ENCODE data around the gene LGR6.

The LGR6 gene

DNA sequence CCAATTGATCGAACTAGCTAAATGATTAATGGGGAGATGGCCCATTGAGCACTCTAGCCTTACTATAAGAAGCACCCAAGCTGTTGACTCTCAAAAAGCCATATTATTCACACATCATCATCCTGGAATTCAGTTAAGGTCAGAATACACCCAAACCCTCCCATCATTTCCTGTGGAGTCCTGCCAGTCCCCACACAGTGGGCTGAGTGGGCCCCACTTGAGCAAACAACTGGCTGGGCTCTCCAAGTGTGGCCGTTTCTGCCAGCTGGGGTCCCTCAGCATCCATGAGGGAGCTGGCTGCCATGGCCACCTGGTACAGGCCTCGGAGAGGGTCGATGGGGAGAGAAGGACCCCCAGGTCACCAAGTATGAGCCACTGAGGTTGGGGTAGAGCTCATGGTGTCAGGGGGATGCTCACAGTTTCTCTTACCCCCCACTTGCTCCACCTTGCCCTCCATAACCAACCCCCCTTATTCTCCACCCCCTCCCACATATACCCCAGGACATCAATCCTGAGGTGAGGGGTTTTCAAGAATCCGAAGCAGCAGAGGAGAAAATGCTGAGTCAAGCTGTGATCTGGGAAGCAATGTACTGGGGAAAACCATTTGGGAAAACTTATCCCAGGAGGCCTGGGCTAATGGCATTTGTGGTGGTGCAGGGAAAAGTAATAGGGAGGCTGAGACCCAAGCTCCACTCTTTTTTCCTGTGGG is 87.9 kb downstream of the LGR6 start:
- H3K9me3 Mint-ChIP-seq = no peaks in the 10 kb centered on the region
- no peak for DNase-seq (ENCODE audit: low spot score)

DNA sequence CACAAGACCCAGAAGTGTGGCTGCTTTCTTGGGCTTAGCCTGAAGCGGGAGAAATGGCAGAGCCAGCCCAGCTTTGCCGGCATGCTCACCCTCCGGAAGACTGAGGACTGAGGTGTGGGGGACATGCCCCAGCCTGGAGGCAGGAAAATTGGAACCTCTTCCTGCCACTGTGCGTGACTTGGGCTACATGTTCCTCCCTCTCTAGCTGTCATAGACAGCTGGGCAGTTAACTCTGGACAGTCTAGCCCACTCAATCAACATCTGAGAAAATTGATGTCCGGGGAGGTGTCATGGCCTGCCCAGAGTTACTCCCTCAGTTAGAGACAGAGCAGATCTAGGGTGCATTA is 88.4 kb downstream of the LGR6 start:
- Mint-ChIP-seq H3K4me1 (ENCODE audit: low read depth) (peaks cover 5% of the 10 kb centered on the region), H3K9me3 (no peaks in the 10 kb centered on the region), H3K36me3 (ENCODE audit: low read depth) (no peaks in the 10 kb centered on the region), H3K27me3 (ENCODE audit: low read depth) (peaks cover 23% of the 10 kb centered on the region), H3K4me3 (no peak overlapping the region), H3K27ac (no peak overlapping the region)
- DNase-seq (ENCODE audit: low spot score) = no peak

More for the DNA sequence above, 87.9 kb downstream of the LGR6 start:
- Mint-ChIP-seq H3K36me3 (ENCODE audit: low read depth) (no peaks in the 10 kb centered on the region), H3K27ac (no peak overlapping the region), H3K4me1 (ENCODE audit: low read depth) (peaks cover 5% of the 10 kb centered on the region), H3K27me3 (ENCODE audit: low read depth) (peaks cover 23% of the 10 kb centered on the region), H3K4me3 (no peak overlapping the region)

DNA sequence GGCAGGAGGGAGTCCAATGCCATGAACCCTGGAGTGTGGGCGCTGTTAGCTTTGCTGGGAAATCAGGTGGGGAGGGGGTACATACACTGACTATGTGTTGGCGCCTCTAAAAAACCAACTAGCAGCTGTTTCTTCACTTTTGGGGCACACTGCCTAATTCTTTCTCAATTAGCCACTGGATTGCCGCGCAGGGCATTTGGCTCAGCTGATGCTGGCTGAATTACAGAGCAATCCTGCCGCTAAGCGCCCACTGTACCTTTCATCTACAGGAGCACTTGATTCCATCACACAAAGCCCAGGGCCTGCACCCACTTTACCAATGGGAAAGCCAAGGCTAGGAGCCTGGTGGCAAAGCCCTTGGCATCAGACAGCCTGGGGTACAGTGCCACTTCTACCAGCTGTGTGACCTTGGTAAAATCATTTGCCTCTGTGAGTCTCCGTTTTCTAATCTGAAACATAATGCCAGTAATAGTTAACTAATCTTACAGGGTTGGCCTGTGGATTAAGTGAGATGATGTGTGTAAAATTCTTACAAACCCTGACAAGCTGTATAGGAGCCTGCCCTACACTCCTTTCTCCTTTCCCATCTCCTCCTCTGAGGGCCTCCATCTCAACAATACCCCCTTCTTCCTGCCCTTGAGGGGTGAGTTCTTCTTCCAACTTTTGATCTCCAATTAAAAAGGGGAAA is 89.1 kb downstream of the LGR6 start:
- H3K27ac Mint-ChIP-seq = no peak overlapping the region
- H3K4me1 Mint-ChIP-seq (ENCODE audit: low read depth) = peaks cover 5% of the 10 kb centered on the region
- H3K9me3 Mint-ChIP-seq = no peaks in the 10 kb centered on the region
- DNase-seq (ENCODE audit: low spot score) = no peak
- no peaks in the 10 kb centered on the region for H3K36me3 Mint-ChIP-seq (ENCODE audit: low read depth)
- H3K27me3 Mint-ChIP-seq (ENCODE audit: low read depth) = peaks cover 28% of the 10 kb centered on the region
- no peak overlapping the region for H3K4me3 Mint-ChIP-seq

DNA sequence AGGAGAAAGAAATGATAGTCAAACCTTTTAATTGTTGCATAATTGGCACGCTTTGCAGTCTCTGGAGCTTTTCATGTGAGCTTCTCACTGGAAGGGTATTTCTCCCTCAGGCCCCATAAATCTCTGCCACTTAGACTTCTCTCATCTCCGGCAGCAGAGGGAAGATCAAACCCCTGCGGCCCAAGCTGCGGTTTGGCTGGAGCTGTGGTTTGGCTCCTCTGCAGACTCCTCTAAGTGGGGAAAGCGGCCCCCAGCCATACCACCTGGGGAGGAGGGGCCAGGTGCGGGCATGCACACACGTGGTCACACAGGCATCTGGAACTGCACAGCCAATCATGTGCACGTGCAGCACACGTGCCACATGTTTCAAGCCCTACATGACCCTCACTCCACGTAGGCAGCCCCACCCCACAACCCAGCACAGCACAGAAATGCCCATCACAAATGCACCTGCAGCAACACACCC is 89.8 kb downstream of the LGR6 start:
- no peak overlapping the region for H3K4me3 Mint-ChIP-seq
- H3K4me1 Mint-ChIP-seq (ENCODE audit: low read depth) = peaks cover 5% of the 10 kb centered on the region
- no peak overlapping the region for H3K27ac Mint-ChIP-seq
- peaks cover 34% of the 10 kb centered on the region for H3K27me3 Mint-ChIP-seq (ENCODE audit: low read depth)
- no peaks in the 10 kb centered on the region for H3K9me3 Mint-ChIP-seq
- no peaks in the 10 kb centered on the region for H3K36me3 Mint-ChIP-seq (ENCODE audit: low read depth)
- DNase-seq (ENCODE audit: low spot score) = no peak

DNA sequence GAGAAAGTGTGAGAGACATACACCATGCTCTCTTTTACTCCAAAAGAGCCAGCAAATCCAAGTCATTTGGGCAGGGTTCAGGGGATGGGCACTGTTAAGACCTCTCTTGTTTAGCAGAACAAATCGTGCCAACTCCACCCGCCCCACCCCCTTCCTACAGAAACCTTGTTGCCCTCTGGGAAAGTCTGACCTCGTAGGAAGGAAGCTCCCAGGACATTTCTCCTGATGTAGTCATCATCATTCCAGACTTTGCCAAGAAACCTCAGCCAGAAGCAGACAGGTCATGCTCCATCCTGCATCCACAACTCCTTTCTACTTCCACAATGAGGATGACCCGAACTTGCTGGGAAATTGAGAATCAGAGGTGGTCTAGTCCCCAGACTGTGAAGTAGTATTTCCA is 90.4 kb downstream of the LGR6 start:
- H3K27ac Mint-ChIP-seq = no peak overlapping the region

DNA sequence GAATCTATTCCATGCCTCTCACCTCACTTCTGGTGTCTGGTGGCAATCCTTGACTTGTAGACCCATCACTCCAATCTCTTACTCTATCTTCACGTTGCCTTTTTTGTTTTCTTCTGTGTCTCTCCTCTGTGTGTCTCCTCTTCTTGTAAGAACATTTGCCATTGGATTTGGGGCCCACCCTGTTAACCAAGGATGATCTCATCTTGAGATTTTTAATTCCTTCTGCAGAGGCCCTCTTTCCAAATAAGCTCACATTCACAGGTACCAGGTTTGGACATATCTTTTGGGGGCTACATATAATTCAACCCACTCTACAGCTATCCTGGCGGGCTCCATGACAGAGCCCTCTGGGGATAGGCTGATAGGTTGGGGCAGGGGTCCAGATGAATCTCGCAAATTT is 92.3 kb downstream of the LGR6 start:
- peaks cover 39% of the 10 kb centered on the region for H3K27me3 Mint-ChIP-seq (ENCODE audit: low read depth)
- no peaks in the 10 kb centered on the region for H3K36me3 Mint-ChIP-seq (ENCODE audit: low read depth)
- DNase-seq (ENCODE audit: low spot score) = no peak
- peaks cover 5% of the 10 kb centered on the region for H3K4me1 Mint-ChIP-seq (ENCODE audit: low read depth)
- H3K4me3 Mint-ChIP-seq = no peak overlapping the region
- H3K27ac Mint-ChIP-seq = no peak overlapping the region
- no peaks in the 10 kb centered on the region for H3K9me3 Mint-ChIP-seq

More for the DNA sequence above, 90.4 kb downstream of the LGR6 start:
- Mint-ChIP-seq H3K9me3 (no peaks in the 10 kb centered on the region), H3K27me3 (ENCODE audit: low read depth) (peaks cover 38% of the 10 kb centered on the region), H3K4me3 (no peak overlapping the region), H3K4me1 (ENCODE audit: low read depth) (peaks cover 5% of the 10 kb centered on the region), H3K36me3 (ENCODE audit: low read depth) (no peaks in the 10 kb centered on the region)
- no peak for DNase-seq (ENCODE audit: low spot score)

DNA sequence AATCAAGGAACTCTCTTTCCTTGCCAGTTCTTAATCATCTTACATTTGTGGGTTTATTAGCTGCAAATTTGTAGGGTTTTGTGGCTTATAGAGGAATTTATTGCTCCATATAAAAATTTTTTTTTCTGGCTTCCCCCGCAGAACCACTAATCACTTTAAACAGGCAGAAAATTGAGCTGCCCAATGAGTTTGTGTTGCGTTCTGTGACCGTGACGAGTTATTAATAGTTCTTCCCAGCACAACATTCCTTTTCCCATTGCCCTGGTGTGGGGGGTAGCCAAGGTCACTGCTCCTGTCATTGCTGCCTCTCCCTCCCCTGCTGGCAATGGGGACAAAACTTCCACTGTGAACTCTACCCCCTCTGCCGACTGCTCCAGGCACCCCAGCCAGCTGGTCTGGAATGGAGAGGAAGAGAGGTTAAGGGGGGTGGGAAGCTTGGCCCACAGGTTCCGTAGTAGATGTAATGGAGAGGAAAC is 93.1 kb downstream of the LGR6 start:
- DNase-seq (ENCODE audit: low spot score) = no peak
- Mint-ChIP-seq H3K27me3 (ENCODE audit: low read depth) (peaks cover 39% of the 10 kb centered on the region), H3K9me3 (no peaks in the 10 kb centered on the region), H3K36me3 (ENCODE audit: low read depth) (no peaks in the 10 kb centered on the region), H3K27ac (no peak overlapping the region), H3K4me1 (ENCODE audit: low read depth) (peaks cover 5% of the 10 kb centered on the region), H3K4me3 (no peak overlapping the region)

DNA sequence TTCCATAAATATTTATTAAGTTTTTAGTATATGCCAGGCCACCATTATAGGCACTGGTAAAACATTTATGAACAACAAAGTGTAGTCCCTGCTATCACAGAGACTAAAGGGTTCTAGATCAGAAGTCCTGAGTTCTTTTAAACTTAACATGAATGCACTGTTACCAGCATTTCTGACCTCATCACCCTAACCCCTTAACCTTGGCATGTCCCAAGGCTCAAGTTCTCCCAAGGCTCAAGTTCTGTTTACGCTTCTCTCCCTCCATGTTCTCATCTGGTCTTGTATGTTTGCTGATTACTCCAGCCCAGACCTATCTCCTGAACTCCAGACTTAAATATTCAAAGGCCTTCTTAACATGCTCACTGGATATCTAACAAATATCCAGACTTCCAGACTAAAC is 93.6 kb downstream of the LGR6 start:
- no peak overlapping the region for H3K27ac Mint-ChIP-seq
- no peak for DNase-seq (ENCODE audit: low spot score)
- H3K9me3 Mint-ChIP-seq = no peaks in the 10 kb centered on the region
- no peak overlapping the region for H3K4me3 Mint-ChIP-seq
- peaks cover 43% of the 10 kb centered on the region for H3K27me3 Mint-ChIP-seq (ENCODE audit: low read depth)
- peaks cover 5% of the 10 kb centered on the region for H3K4me1 Mint-ChIP-seq (ENCODE audit: low read depth)
- no peaks in the 10 kb centered on the region for H3K36me3 Mint-ChIP-seq (ENCODE audit: low read depth)

DNA sequence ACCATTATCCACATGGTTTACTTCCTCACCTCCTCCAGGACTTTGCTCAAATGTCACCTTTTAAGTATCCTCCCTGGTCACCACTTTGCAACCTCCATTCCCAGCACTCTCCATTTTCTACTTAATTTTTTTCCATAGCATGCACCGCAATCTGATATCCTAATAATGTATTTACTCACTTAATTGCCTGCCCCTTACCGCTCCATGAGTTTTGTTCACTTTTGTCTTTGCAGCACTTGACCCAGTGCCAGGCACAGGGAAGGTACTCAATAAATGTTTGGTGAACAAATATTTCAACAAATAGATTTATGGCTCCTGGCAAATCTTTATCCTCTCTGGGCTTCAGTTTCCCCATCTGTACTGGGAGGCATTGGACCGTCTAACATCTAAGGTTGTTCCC is 94.6 kb downstream of the LGR6 start:
- Mint-ChIP-seq H3K4me1 (ENCODE audit: low read depth) (peaks cover 5% of the 10 kb centered on the region), H3K36me3 (ENCODE audit: low read depth) (no peaks in the 10 kb centered on the region), H3K9me3 (no peaks in the 10 kb centered on the region), H3K27ac (no peak overlapping the region), H3K4me3 (no peak overlapping the region), H3K27me3 (ENCODE audit: low read depth) (peaks cover 40% of the 10 kb centered on the region)
- no peak for DNase-seq (ENCODE audit: low spot score)

DNA sequence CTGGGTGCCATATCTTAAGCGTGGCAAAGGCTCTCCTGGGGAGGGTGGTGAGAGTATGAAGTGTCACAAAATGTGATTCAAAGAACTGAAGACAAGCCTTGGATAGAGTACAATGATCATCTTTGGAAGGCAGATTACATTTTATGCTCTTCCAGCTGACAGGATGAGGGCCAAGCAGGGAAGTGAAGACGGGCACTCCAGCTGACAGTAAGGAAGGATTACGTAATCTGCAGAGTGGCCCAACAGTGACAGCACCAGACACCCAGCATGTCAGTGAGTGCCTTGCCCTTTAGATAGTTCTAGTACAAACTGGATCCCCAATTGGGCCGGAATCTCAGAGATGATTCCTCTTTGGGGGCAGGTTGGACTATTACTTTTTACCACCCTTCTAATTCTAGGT is 95.4 kb downstream of the LGR6 start:
- H3K27me3 Mint-ChIP-seq (ENCODE audit: low read depth) = peaks cover 37% of the 10 kb centered on the region
- H3K27ac Mint-ChIP-seq = no peak overlapping the region
- no peak for DNase-seq (ENCODE audit: low spot score)
- H3K36me3 Mint-ChIP-seq (ENCODE audit: low read depth) = no peaks in the 10 kb centered on the region
- no peaks in the 10 kb centered on the region for H3K9me3 Mint-ChIP-seq
- H3K4me3 Mint-ChIP-seq = no peak overlapping the region
- no peaks in the 10 kb centered on the region for H3K4me1 Mint-ChIP-seq (ENCODE audit: low read depth)

DNA sequence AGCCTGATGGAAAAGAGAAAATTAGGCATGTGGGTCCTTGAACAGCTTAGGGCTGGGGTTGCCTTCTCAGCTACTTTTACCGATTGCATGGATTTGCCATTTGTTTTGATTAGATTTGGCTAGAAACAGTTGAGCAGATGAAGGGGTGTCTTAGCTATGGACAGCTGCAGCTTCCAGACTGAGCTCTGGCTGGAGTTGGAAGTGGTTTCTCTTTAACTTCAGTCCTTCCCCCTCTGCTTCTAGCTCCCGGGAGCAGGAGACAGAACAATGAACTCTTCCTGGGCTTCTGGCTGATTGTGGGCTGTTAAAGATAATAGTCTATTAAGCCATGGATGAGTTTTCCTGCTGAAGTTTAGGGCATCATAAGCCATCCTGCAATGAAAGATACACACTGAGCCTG is 97.4 kb downstream of the LGR6 start:
- Mint-ChIP-seq H3K4me1 (ENCODE audit: low read depth) (peaks cover 8% of the 10 kb centered on the region), H3K4me3 (no peak overlapping the region), H3K27me3 (ENCODE audit: low read depth) (peaks cover 31% of the 10 kb centered on the region)

DNA sequence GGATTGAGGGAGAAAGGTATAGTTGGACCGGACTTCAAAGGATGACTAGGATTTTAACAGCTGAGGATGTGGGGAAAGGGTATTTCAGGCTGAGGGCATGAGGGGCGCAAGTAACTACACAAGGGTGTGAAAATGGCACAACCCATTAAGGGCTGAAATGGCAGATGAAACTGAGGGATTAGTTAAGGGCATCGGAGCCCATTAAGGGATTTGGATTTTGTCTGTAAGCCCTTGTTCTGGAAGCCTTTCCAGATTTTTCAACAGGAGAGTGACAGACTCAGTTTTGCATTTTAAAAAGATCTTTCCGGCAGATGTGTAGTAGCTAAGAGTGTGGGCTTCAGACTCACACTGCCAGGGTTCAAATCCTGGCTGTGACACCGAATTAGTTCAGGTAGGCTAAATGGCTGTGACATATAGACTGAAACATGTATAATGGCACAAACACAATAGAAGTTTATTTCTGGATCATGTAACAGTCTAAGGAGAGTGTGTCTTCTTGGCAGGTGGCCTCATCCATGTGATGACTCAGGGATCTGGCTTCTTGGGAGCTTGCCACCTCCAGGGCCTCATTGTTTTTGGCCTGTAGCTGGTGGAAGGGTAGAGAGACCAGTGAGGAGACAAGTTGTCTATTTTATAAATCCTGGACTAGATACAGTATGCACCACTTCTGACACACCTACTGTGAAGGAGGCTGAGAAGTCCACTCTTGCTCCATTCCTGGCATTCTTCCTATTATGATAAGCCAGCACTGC is 98.5 kb downstream of the LGR6 start:
- Mint-ChIP-seq H3K9me3 (no peaks in the 10 kb centered on the region), H3K4me1 (ENCODE audit: low read depth) (peaks cover 12% of the 10 kb centered on the region), H3K27me3 (ENCODE audit: low read depth) (peaks cover 30% of the 10 kb centered on the region), H3K4me3 (no peak overlapping the region), H3K27ac (no peak overlapping the region), H3K36me3 (ENCODE audit: low read depth) (no peaks in the 10 kb centered on the region)
- DNase-seq (ENCODE audit: low spot score) = no peak

More for the DNA sequence above, 97.4 kb downstream of the LGR6 start:
- H3K27ac Mint-ChIP-seq = no peak overlapping the region
- no peaks in the 10 kb centered on the region for H3K36me3 Mint-ChIP-seq (ENCODE audit: low read depth)
- DNase-seq (ENCODE audit: low spot score) = no peak
- no peaks in the 10 kb centered on the region for H3K9me3 Mint-ChIP-seq

DNA sequence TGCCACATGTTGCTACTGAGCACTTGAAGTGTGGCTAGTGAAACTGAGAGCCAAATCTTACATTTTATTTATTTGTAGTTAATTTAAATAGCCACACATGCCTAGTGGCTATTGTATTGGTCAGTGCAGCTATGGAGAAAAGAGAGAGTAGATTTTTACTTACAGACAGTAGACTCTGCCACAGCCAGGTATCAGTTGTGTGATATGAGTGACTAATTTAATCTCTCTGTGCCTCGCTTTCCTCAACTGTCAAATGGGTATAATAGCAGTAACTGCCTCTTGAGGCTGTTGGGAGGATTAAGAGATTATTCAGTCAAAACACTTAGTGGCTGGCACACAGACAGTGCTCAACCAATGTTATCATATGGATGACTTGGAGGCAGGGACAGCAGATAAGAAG is 99.2 kb downstream of the LGR6 start:
- no peak overlapping the region for H3K4me3 Mint-ChIP-seq
- DNase-seq (ENCODE audit: low spot score) = no peak
- no peak overlapping the region for H3K27ac Mint-ChIP-seq
- H3K9me3 Mint-ChIP-seq = no peaks in the 10 kb centered on the region
- H3K4me1 Mint-ChIP-seq (ENCODE audit: low read depth) = peaks cover 12% of the 10 kb centered on the region
- peaks cover 24% of the 10 kb centered on the region for H3K27me3 Mint-ChIP-seq (ENCODE audit: low read depth)
- no peaks in the 10 kb centered on the region for H3K36me3 Mint-ChIP-seq (ENCODE audit: low read depth)

DNA sequence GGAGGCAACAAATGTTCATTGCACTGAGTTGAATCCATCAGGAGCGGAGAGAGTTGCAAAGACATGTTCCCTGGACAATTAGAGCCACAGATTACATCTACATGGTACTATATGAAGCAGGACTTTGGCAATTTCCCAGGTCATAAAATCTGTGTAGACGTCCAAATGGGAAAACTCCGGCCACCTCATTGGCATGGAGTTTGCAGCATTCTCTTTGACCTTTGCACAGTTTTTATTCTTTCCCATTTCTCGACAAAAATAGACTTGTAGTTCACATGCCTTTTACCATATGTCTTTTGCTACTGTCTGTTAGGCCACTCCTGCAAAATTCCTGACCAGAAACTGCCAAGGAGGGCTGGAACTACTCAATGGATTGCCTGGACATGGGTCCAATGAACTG is 100.0 kb downstream of the LGR6 start:
- Mint-ChIP-seq H3K4me3 (no peak overlapping the region), H3K9me3 (no peaks in the 10 kb centered on the region), H3K27ac (no peak overlapping the region), H3K27me3 (ENCODE audit: low read depth) (peaks cover 20% of the 10 kb centered on the region), H3K4me1 (ENCODE audit: low read depth) (peaks cover 12% of the 10 kb centered on the region), H3K36me3 (ENCODE audit: low read depth) (no peaks in the 10 kb centered on the region)
- DNase-seq (ENCODE audit: low spot score) = no peak
